Hepatocyte (in vitro differentiated cells): ENCODE results near the gene FOSL2. TPM values are rescaled to one million over a fixed set of nuclear protein-coding genes. Genes with fewer than 3 reads are reported as not detected.

Source experiments
- DNase-seq: peaks from one replicate; pipeline ENCODE4 v3.0.0-alpha.2; 2016; ENCODE audit warnings: low spot score
- H2AFZ ChIP-seq: fragments of 200-600 bp; sonication (generic); 2 replicates; pipeline ENCODE4 v1.6.0; 2016; ENCODE audit warnings: antibody characterized with exemption, mild to moderate bottlenecking
- H3K27ac ChIP-seq: fragments of 200-600 bp; sonication (generic); 2 replicates; pipeline ENCODE4 v1.5.1; 2016; ENCODE audit warnings: mild to moderate bottlenecking
- H3K27me3 ChIP-seq: fragments of 200-600 bp; sonication (generic); 2 replicates; pipeline ENCODE4 v1.6.1; 2016
- H3K36me3 ChIP-seq: fragments of 200-600 bp; sonication (generic); replicated peaks from 2 replicates; pipeline ENCODE4 v1.5.1; 2016; ENCODE audit warnings: low read depth; ENCODE audit not compliant: insufficient read depth
- H3K4me1 ChIP-seq: fragments of 200-600 bp; sonication (generic); 2 replicates; pipeline ENCODE4 v1.5.1; 2016; ENCODE audit warnings: mild to moderate bottlenecking, moderate library complexity; ENCODE audit not compliant: insufficient read depth
- H3K4me2 ChIP-seq: fragments of 200-600 bp; sonication (generic); 2 replicates; pipeline ENCODE4 v1.6.0; 2016
- H3K4me3 ChIP-seq: fragments of 200-600 bp; sonication (generic); 2 replicates; pipeline ENCODE4 v1.5.1; 2016; ENCODE audit warnings: mild to moderate bottlenecking
- H3K79me2 ChIP-seq: fragments of 200-600 bp; sonication (generic); 2 replicates; pipeline ENCODE4 v1.6.0; 2017; ENCODE audit warnings: mild to moderate bottlenecking
- H3K9me2 ChIP-seq: fragments of 200-600 bp; sonication (generic); replicated peaks from 2 replicates; pipeline ENCODE4 v1.6.0; 2017; ENCODE audit warnings: mild to moderate bottlenecking; ENCODE audit not compliant: insufficient read depth
- H3K9me3 ChIP-seq: fragments of 200-600 bp; sonication (generic); 2 replicates; pipeline ENCODE4 v1.5.1; 2016; ENCODE audit warnings: low read depth, mild to moderate bottlenecking
- H4K20me1 ChIP-seq: fragments of 200-600 bp; sonication (generic); 2 replicates; pipeline ENCODE4 v1.6.0; 2016; ENCODE audit warnings: mild to moderate bottlenecking; ENCODE audit not compliant: insufficient read depth, poor library complexity, severe bottlenecking
- EZH2 ChIP-seq: fragments of 200-600 bp; sonication (generic); IDR thresholded peaks from 2 replicates; pipeline ENCODE4 v1.6.1; 2016; ENCODE audit warnings: antibody characterized with exemption, mild to moderate bottlenecking, borderline replicate concordance
- EZH2phosphoT487 ChIP-seq: fragments of 200-600 bp; sonication (generic); IDR thresholded peaks from one replicate; pipeline ENCODE4 v1.6.1; 2018; ENCODE audit warnings: antibody characterized with exemption, mild to moderate bottlenecking, low read depth, moderate library complexity; ENCODE audit not compliant: unreplicated experiment, severe bottlenecking
- WGBS: methylation state at CpG from one replicate; pipeline ENCODE4 v1.1.6; 2016; ENCODE audit warnings: low lambda C conversion rate; ENCODE audit errors: missing lambda C conversion rate; 5-methylcytosine and 5-hydroxymethylcytosine counted together
- polyA plus RNA-seq: library from polyadenylated mRNA; unstranded; fragments of >200 nt; fragmentation: Nextera tagmentation; extraction: Ambion mirVana; gene quantifications from 2 replicates; pipeline ENCODE4 v1.2.1, GENCODE V29; 2016
- total RNA-seq: library from RNA; depleted of rRNA; stranded (reverse); fragments of >200 nt; gene quantifications from 2 replicates; pipeline ENCODE4 v1.2.3, GENCODE V29; 2014
- TF ChIP-seq, protein P1 (sequence below): fragments of 200-600 bp; sonication (generic); IDR thresholded peaks from 2 replicates; pipeline ENCODE4 v1.5.1; 2016; ENCODE audit warnings: antibody characterized with exemption, mild to moderate bottlenecking; ENCODE audit not compliant: poor library complexity

The FOSL2 gene
- total RNA-seq (148 and 164 TPM in 2 replicates), polyA plus RNA-seq (84.0 and 91.1 TPM in 2 replicates)

- TF ChIP-seq, protein P1, sequence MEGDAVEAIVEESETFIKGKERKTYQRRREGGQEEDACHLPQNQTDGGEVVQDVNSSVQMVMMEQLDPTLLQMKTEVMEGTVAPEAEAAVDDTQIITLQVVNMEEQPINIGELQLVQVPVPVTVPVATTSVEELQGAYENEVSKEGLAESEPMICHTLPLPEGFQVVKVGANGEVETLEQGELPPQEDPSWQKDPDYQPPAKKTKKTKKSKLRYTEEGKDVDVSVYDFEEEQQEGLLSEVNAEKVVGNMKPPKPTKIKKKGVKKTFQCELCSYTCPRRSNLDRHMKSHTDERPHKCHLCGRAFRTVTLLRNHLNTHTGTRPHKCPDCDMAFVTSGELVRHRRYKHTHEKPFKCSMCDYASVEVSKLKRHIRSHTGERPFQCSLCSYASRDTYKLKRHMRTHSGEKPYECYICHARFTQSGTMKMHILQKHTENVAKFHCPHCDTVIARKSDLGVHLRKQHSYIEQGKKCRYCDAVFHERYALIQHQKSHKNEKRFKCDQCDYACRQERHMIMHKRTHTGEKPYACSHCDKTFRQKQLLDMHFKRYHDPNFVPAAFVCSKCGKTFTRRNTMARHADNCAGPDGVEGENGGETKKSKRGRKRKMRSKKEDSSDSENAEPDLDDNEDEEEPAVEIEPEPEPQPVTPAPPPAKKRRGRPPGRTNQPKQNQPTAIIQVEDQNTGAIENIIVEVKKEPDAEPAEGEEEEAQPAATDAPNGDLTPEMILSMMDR, result peak; percentile 4
- TF ChIP-seq EZH2, result no peak
- TF ChIP-seq EZH2phosphoT487, result no peak
- Histone ChIP-seq H3K4me2 (peak within 1 kb of the TSS; percentile 90), H3K4me3 (peak within 1 kb of the TSS; percentile 77), H3K9me3 (no peaks in the 10 kb centered on the region), H2AFZ (no peak within 1 kb of the TSS), H4K20me1 (peaks cover 32% of the 10 kb centered on the region), H3K27me3 (no peaks in the 10 kb centered on the region), H3K4me1 (peaks cover 10% of the 10 kb centered on the region), H3K27ac (peak within 1 kb of the TSS; percentile 100), H3K9me2 (no peaks in the 10 kb centered on the region), H3K36me3 (no peaks in the 10 kb centered on the region), H3K79me2 (peaks cover 45% of the 10 kb centered on the region)
- under 1% methylated on average over 50 of the region's 93 CpGs for WGBS
- DNase-seq, result peak; percentile 98
Observed at GRCh38 chr2:28392297-28393113, at the start of gene FOSL2. TSS of gene FOSL2 (plus strand) at chr2:28392858. CDS start at chr2:28393721, 863 bp downstream.

DNA sequence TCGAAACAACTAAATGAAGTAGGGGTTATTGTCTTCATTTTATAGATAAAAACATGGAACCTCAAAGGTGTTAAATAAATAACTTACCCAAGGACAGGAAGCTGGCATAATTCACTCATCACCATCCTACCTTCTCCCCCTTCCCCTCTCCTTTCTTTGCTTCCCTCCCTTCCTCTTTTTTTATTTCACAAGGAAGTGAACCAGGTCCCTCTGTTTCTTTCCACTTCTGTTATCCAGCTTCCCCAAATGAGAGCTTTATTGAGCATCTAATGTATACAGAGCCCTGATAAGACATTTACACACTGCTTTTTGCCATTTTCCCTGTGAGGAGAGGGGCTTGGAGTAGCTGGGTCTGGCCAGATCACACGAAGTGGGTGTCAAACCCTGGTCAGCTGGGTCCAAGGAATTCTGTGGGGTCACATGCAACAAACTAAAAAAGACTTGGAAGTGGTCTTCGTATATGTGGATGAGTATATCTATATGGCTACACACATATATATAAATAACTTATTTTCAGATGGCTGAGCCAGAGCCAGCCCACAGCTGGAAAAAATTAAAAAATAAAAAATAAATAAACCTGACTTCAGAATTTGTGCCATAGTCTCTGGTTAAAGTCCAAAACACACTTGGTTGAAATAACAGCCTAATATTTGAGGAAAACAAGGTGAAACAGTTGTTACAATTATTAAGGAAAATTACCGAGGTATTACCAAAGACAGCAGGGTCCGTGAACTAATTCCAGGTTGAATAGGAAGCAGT lies 49.3 kb upstream of the FOSL2 start:
- Histone ChIP-seq H3K27ac (peak overlapping the region; percentile 89), H3K9me2 (no peaks in the 10 kb centered on the region), H3K27me3 (no peaks in the 10 kb centered on the region), H2AFZ (no peak overlapping the region), H3K4me1 (peaks cover 60% of the 10 kb centered on the region), H3K79me2 (no peaks in the 10 kb centered on the region), H3K9me3 (no peaks in the 10 kb centered on the region), H4K20me1 (no peaks in the 10 kb centered on the region), H3K4me2 (no peak overlapping the region), H3K4me3 (no peak overlapping the region), H3K36me3 (no peaks in the 10 kb centered on the region)
- WGBS, result 66% methylated on average over 5 of the region's 5 CpGs
- DNase-seq, result no peak
- TF ChIP-seq EZH2phosphoT487 (no peak), EZH2 (no peak)
- TF ChIP-seq, protein P1, result no peak

DNA sequence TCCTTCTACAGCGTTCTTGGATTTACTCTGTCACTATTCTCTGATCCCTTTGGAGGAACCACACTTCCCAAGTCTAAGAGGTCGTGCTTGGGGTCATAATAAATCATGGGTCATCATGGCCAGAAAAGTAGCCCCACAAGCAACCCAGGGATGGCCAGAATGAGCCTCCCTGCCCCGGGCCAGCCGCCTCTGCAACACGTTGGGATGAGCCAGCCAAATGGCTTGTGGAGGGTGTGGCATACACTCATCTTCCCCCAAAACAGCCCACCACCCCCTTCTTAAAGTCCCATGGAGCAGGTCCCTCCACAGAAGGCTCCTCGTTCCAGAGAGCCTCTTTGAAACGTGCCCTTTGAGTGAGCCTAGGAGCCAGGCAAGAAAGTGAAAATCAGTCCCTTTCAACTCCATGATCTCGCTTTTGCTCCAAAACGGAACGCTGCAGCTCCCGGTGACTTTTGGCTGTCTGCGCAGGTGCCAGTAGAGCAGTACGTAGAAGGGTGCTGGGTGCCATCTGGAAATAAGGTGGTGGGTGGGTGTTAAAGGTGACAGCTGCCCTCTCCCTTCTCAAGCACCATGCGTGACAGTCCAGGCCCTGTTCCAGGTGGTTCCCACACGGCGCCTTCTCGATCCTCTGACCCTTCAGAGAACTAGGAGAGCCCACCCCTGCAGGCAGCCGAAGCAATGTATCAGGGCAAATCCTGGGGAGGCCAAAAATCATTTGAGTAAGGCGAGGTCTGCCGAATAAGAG lies 48.5 kb upstream of the FOSL2 start:
- Histone ChIP-seq H3K9me3 (no peaks in the 10 kb centered on the region), H3K4me2 (no peak overlapping the region), H3K36me3 (no peaks in the 10 kb centered on the region), H3K27ac (peak overlapping the region; percentile 89), H3K4me1 (peaks cover 53% of the 10 kb centered on the region), H3K27me3 (no peaks in the 10 kb centered on the region), H3K4me3 (no peak overlapping the region), H3K79me2 (no peaks in the 10 kb centered on the region), H2AFZ (no peak overlapping the region), H3K9me2 (no peaks in the 10 kb centered on the region), H4K20me1 (no peaks in the 10 kb centered on the region)
- TF ChIP-seq, protein P1, result no peak
- WGBS, result 87% methylated on average over 20 of the region's 20 CpGs
- DNase-seq, result no peak
